Heart right ventricle (tissue), 16 donors: Measurements from ENCODE around the gene DUSP22. TPM values are rescaled to one million over a fixed set of nuclear protein-coding genes. Genes with fewer than 3 reads are reported as not detected.
"Not testable (repeated sequence)": the region's sequence is repeated elsewhere in the genome, so short reads cannot be mapped to it uniquely, and the experiment has no call there.

Experiments used
- ATAC-seq, 8 donors: fragments of 200-7000 bp; cut with Tn5 transposase; one replicate each; pipeline ENCODE4 v1.9.1; 2020; ENCODE audit warnings: mild to moderate bottlenecking in 8 of 8, moderate library complexity in 8 of 8, moderate number of reproducible peaks in 1 of 8
- DNase-seq, 2 donors: peaks; one replicate each; pipeline ENCODE4 v3.0.0-alpha.2; 2020
- H3K27ac ChIP-seq, 10 donors: fragments of 200-600 bp; sonication (generic) in 2 of 10; one replicate each; pipeline versions ENCODE4 v1.5.0 to v1.8.0; 2020 to 2022; ENCODE audit warnings: mild to moderate bottlenecking in 3 of 10
- H3K27me3 ChIP-seq, 7 donors: fragments of 200-600 bp; one replicate each; pipeline ENCODE4 v1.8.0; 2021 to 2022; ENCODE audit warnings: mild to moderate bottlenecking in 2 of 7
- H3K36me3 ChIP-seq, 9 donors: fragments of 200-600 bp; sonication (generic) in 1 of 9; one replicate each; pipeline versions ENCODE4 v1.5.0 to v1.8.0; 2020 to 2022; ENCODE audit warnings: mild to moderate bottlenecking in 2 of 9
- H3K4me1 ChIP-seq, 9 donors: fragments of 200-600 bp; sonication (generic) in 1 of 9; one replicate each; pipeline versions ENCODE4 v1.5.0 to v1.8.0; 2020 to 2022; ENCODE audit warnings: mild to moderate bottlenecking in 4 of 9
- H3K4me3 ChIP-seq, 10 donors: fragments of 200-600 bp; sonication (generic) in 2 of 10; one replicate each; pipeline versions ENCODE4 v1.5.0 to v1.8.0; 2020 to 2022; ENCODE audit warnings: mild to moderate bottlenecking in 7 of 10, moderate library complexity in 2 of 10
- H3K9me3 ChIP-seq, 11 donors: fragments of 200-600 bp in 10 of 11; sonication (generic) in 2 of 11; one replicate each; pipeline versions ENCODE4 v1.5.0 to v1.8.0; 2013 to 2022; ENCODE audit warnings: mild to moderate bottlenecking in 2 of 11, control low read depth in 1 of 11, moderate library complexity in 1 of 11
- CTCF ChIP-seq, 9 donors: fragments of 200-600 bp; sonication (generic) in 2 of 9; IDR thresholded peaks; one replicate each; pipeline versions ENCODE4 v1.5.0 to v1.8.0; 2021 to 2022; ENCODE audit warnings: antibody characterized with exemption in 9 of 9, mild to moderate bottlenecking in 5 of 9, moderate library complexity in 1 of 9
- WGBS, 2 donors: extraction: QIAGEN DNeasy Blood & Tissue Kit; methylation state at CpG; one replicate each; pipeline ENCODE4 v1.1.7; 2013; ENCODE audit warnings: inconsistent platforms in 1 of 2; 5-methylcytosine and 5-hydroxymethylcytosine counted together
- intact Hi-C, 10 donors: fragments of 100-400 bp; cut with DNase I; formaldehyde crosslinking; loops; one replicate each; pipeline versions ENCODE4 v1.11.1 to v1.14.2; 2022
- polyA plus RNA-seq, 2 donors: library from polyadenylated mRNA; stranded (reverse); fragments of 200-250 nt; gene quantifications; one replicate each; pipeline ENCODE4 v1.2.3, GENCODE V29; 2013
- total RNA-seq, 10 donors: library from RNA; stranded (reverse); fragmentation: NEBNext Ultra II Directional in 3 of 10; extraction: Animal tissue kit (Norgen Biotek cat#: 25700) in 3 of 10; gene quantifications; one replicate each; pipeline versions ENCODE4 v1.2.1 to v1.2.4, GENCODE V29; 2021 to 2023
- donor health status: Arrhythmogenic right ventricular cardiomyopathy.
- donor health status: ischemic (EF 13 %, LVEDD 7.1; RV severe dilation, severe dysfunction).
- donor health status: healthy with polysubstance abuse.
- donor health status: DM: no; HTN: yes; CAD: no.
- donor health status: DM: no; HTN: no; CAD: no.
- donor health status: ischemic (EF 25% LVEDD 6.9; RV normal size, moderate dysfunction).
- donor health status: ischemic (EF 25% LVEDD 5.7; RV mildly dilated, moderate dysfunction).
- donor health status: healthy.
- donor health status: DM: yes; HTN: yes; CAD: no.
- donor health status: Ischemic cardiomyopathy.
- donor health status: ischemic (EF 35%, LVEDD 5.7; RV mildly dilated, moderate dysfunction).
- donor health status: nonischemic (EF 11% LVEDD 7.7; RV severe dilation, severe dysfunction).
- donor health status: DM: yes; HTN: yes; CAD: no.
- donor health status: PGD.
- donor health status: ischemic (EF 29% LVEDD 5.4; RV normal size, mild dysfunction).
- donor health status: nonischemic (EF 23%, LVEDD 6.1; RV moderate dilation, normal function).

Gene DUSP22
- total and polyA plus RNA-seq, 12 donors, result 32.0 to 70.4 (median 51.9) TPM

DNA sequence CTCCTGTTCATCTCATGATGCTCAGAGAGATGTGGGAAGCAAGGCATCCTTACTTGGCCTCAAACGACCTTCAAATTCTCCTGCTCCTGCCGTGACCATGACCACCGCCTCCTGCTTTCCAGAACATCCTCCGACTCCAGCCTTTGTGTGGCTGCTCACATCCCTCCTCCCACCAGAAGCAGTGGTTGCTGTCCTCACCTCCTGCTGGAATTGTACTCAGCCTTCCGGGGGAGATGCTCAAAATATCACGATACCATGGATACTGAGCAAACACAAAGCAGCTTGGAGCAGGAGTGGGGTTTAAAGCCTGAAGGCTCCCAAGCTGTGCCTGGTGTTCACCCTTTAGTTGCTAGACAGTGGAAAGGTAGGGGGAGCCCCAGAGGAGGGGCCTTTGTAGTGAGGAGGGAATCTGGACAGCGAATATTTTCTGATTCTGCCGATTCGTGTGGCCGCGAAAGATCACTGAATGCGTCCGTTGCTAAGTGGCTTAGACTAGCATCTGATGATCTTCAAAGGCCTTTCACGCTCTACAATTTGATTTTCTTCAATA is 9.3 kb upstream of the DUSP22 start:
- Histone ChIP-seq H3K36me3 (no peaks in the 10 kb centered on the region), H3K4me1 (no peaks in the 10 kb centered on the region), H3K9me3 (no peaks in the 10 kb centered on the region), H3K27me3 (peaks cover 0 to 23% (median 10%) of the 10 kb centered on the region in 7 donors), H3K4me3 (no peak overlapping the region), H3K27ac (no peak overlapping the region)
- WGBS, 2 donors, result 80 to 85% methylated on average over 14 of the region's 14 CpGs
- no peak for TF ChIP-seq CTCF (IDR thresholded peaks at IDR 0.05)
- ATAC-seq (no peak), DNase-seq (no peak)
- intact Hi-C loops, result no loop called here

GRCh38 chr6:284486-284885 is 7.8 kb upstream of the DUSP22 start:
- DNase-seq (no peak), ATAC-seq (no peak)
- Histone ChIP-seq H3K27me3 (peaks cover 0 to 23% (median 10%) of the 10 kb centered on the region in 7 donors), H3K27ac (no peak overlapping the region), H3K36me3 (no peaks in the 10 kb centered on the region), H3K4me3 (no peak overlapping the region), H3K4me1 (peaks cover 0 to 14% (median 0%) of the 10 kb centered on the region in 9 donors), H3K9me3 (no peaks in the 10 kb centered on the region)
- no peak for TF ChIP-seq CTCF (IDR thresholded peaks at IDR 0.05)
- intact Hi-C loops, result no loop called here
- 73 to 76% methylated on average over 4 of the region's 4 CpGs for WGBS, 2 donors

- Histone ChIP-seq H3K27ac (no peak overlapping the region), H3K9me3 (no peaks in the 10 kb centered on the region), H3K27me3 (peaks cover 0 to 23% (median 10%) of the 10 kb centered on the region in 7 donors), H3K4me1 (peaks cover 0 to 19% (median 0%) of the 10 kb centered on the region in 9 donors), H3K4me3 (no peak overlapping the region), H3K36me3 (no peaks in the 10 kb centered on the region)
- no peak for TF ChIP-seq CTCF (IDR thresholded peaks at IDR 0.05)
- 89 to 92% methylated on average over 6 of the region's 6 CpGs for WGBS, 2 donors
- ATAC-seq, result no peak
- intact Hi-C loops, result no loop called here
- no peak for DNase-seq
Measured at GRCh38 chr6:285030-285771, 7.1 kb upstream of the DUSP22 start.

DNA sequence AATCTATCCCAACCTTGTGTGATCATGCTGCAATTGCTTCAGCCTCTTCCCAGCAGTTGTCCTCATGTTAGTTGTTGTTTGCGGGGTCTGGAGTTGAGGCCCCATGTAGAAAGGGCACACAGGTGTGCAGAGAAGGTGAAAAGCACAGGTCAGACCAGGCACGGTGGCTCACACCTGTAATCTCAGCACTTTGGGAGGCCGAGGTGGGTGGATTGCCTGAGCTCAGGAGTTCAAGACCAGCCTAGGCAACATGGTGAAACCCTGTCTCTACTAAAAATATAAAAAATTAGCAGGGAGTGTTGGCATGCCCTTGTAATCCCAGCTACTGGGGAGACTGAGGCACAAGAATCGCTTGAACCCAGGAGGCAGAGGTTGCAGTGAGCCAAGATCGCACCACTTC is 6.4 kb upstream of the DUSP22 start:
- H3K36me3 ChIP-seq, H3K9me3 ChIP-seq, ATAC-seq, H3K27ac ChIP-seq, H3K4me3 ChIP-seq, DNase-seq, intact Hi-C loops: not testable (repeated sequence)
- WGBS, 2 donors, result 73 to 74% methylated on average over 5 of the region's 5 CpGs
- Histone ChIP-seq H3K4me1 (peaks cover 0 to 26% (median 0%) of the 10 kb centered on the region in 9 donors), H3K27me3 (peaks cover 0 to 23% (median 10%) of the 10 kb centered on the region in 7 donors)
